T-cell (primary cell): ENCODE measurements around the gene RBM38. TPM values are rescaled to one million over a fixed set of nuclear protein-coding genes. Genes with fewer than 3 reads are reported as not detected.

ENCODE experiments used
- ATAC-seq, 4 experiments: fragments of 200-7000 bp in 3 of 4; fragments of 150-1000 bp in 1 of 4; cut with Tn5 transposase; replicated peaks in 1 of 4; 1 replicate in 3 of 4; 2 replicates in 1 of 4; pipeline ENCODE4 v1.10.0; 2021; ENCODE audit warnings: moderate library complexity in 3 of 4, mild to moderate bottlenecking in 2 of 4, moderate number of reproducible peaks in 1 of 4
- CTCF ChIA-PET, 2 donors: fragments of 300-600 bp; sonication (Branson Sonifier 250); formaldehyde crosslinking; loops; one replicate each; lab custom pipeline; 2022; ENCODE audit warnings: antibody characterized with exemption in 2 of 2; lab: Charles Lee
- POLR2A ChIA-PET, 2 donors: fragments of 300-600 bp; sonication (Branson Sonifier 250); formaldehyde crosslinking; loops; one replicate each; lab custom pipeline; 2022; ENCODE audit warnings: antibody characterized with exemption in 2 of 2; lab: Charles Lee
- DNase-seq, 35 experiments: peaks; one replicate each; pipeline versions ENCODE4 v3.0.0 to v3.0.0-alpha.2; 2013 to 2023
- H3K27ac ChIP-seq: one replicate; pipeline ENCODE4 v1.5.1; 2013; ENCODE audit warnings: low read length
- H3K27me3 ChIP-seq, 2 experiments: replicated peaks in 1 of 2; 1 replicate in 1 of 2; 2 replicates in 1 of 2; pipeline versions ENCODE4 v1.6.1 to v1.7.0; 2013; ENCODE audit warnings: low read length in 1 of 2, mixed read lengths in 1 of 2; ENCODE audit not compliant: control insufficient read depth in 2 of 2, insufficient read depth in 2 of 2; ENCODE audit errors: extremely low read depth in 1 of 2
- H3K36me3 ChIP-seq, 2 donors: 1 replicate in 1 of 2; 2 replicates in 1 of 2; pipeline versions ENCODE4 v1.6.1 to v1.7.0; 2013; ENCODE audit warnings: low read length in 1 of 2; ENCODE audit not compliant: control insufficient read depth in 2 of 2, insufficient read depth in 1 of 2; ENCODE audit errors: extremely low read depth in 1 of 2
- H3K4me1 ChIP-seq, 2 experiments: 1 replicate in 1 of 2; 2 replicates in 1 of 2; pipeline versions ENCODE4 v1.6.1 to v1.7.0; 2013; ENCODE audit warnings: low read length in 2 of 2, mixed read lengths in 1 of 2; ENCODE audit not compliant: insufficient read depth in 2 of 2, control insufficient read depth in 1 of 2; ENCODE audit errors: extremely low read depth in 1 of 2
- H3K4me3 ChIP-seq, 2 donors: 1 replicate in 1 of 2; 2 replicates in 1 of 2; pipeline versions ENCODE4 v1.5.1 to v1.7.0; 2013; ENCODE audit warnings: mild to moderate bottlenecking in 2 of 2, low read length in 1 of 2, moderate library complexity in 1 of 2; ENCODE audit not compliant: control insufficient read depth in 1 of 2; ENCODE audit errors: extremely low read depth in 1 of 2
- H3K9me3 ChIP-seq: 2 replicates; pipeline ENCODE4 v1.7.0; 2013
- H3K27ac Mint-ChIP-seq, 2 donors: one replicate each; pipeline ENCODE4 v1.8.0; 2020 to 2021; ENCODE audit warnings: mild to moderate bottlenecking in 2 of 2, mixed read lengths in 2 of 2
- H3K27me3 Mint-ChIP-seq, 2 donors: one replicate each; pipeline ENCODE4 v1.8.0; 2021 to 2022; ENCODE audit warnings: mixed read lengths in 2 of 2
- H3K36me3 Mint-ChIP-seq: one replicate; pipeline ENCODE4 v1.8.0; 2021; ENCODE audit warnings: mixed read lengths
- H3K4me1 Mint-ChIP-seq, 3 donors: one replicate each; pipeline ENCODE4 v1.8.0; 2020 to 2022; ENCODE audit warnings: mixed read lengths in 3 of 3, mild to moderate bottlenecking in 1 of 3
- H3K4me3 Mint-ChIP-seq, 3 donors: one replicate each; pipeline ENCODE4 v1.8.0; 2020 to 2022; ENCODE audit warnings: mild to moderate bottlenecking in 3 of 3, mixed read lengths in 3 of 3, moderate library complexity in 3 of 3
- H3K9me3 Mint-ChIP-seq, 3 donors: one replicate each; pipeline ENCODE4 v1.8.0; 2020 to 2022; ENCODE audit warnings: mixed read lengths in 3 of 3
- WGBS: methylation state at CpG from one replicate; pipeline ENCODE4 v1.1.5; 2013; ENCODE audit warnings: missing lambda C conversion rate; ENCODE audit not compliant: insufficient coverage; 5-methylcytosine and 5-hydroxymethylcytosine counted together
- total RNA-seq, 35 experiments: library from RNA in 6 of 35; stranded (reverse) in 6 of 35; fragments of 120-200 nt in 1 of 35; gene quantifications; one replicate each; pipeline versions ENCODE4 v1.2.1 to v1.2.4 and lab custom pipeline; 2013 to 2026

The RBM38 gene
- total RNA-seq, 5 donors from 2014 or later (not counting 1 experiment from before 2014, with no cell fraction given), result 111 to 271 (median 124) TPM

- ATAC-seq, result no peak
- Histone ChIP-seq H3K27me3 (no peaks in the 10 kb centered on the region), H3K9me3 (no peaks in the 10 kb centered on the region), H3K36me3 (peaks cover 20 to 94% of the 10 kb centered on the region in 2 donors), H3K4me1 (peaks cover 0 to 11% of the 10 kb centered on the region in 2 experiments), H3K27ac (no peak overlapping the region), H3K4me3 (no peak overlapping the region)
- no peaks in the 10 kb centered on the region for H3K27me3 Mint-ChIP-seq
- peaks cover 75% of the 10 kb centered on the region for H3K36me3 Mint-ChIP-seq
- H3K4me1 Mint-ChIP-seq, result peaks cover 22 to 28% (median 25%) of the 10 kb centered on the region in 3 donors
- H3K9me3 Mint-ChIP-seq, result no peaks in the 10 kb centered on the region
- 90% methylated on average over 9 of the region's 9 CpGs for WGBS
- no peak overlapping the region for H3K4me3 Mint-ChIP-seq
- CTCF ChIA-PET, result interaction anchor here in 1 of 2 donors (1.2 kb wide), 1 partner anchor 12 kb away, joined by 3 read pairs; no protein-coding TSS in a partner anchor
- DNase-seq, result no peak
- POLR2A ChIA-PET, result no interaction called here
- H3K27ac Mint-ChIP-seq, result no peak overlapping the region
These were observed 19.0 kb upstream of the RBM38 start for GRCh38 chr20:57372157-57372556.

DNA sequence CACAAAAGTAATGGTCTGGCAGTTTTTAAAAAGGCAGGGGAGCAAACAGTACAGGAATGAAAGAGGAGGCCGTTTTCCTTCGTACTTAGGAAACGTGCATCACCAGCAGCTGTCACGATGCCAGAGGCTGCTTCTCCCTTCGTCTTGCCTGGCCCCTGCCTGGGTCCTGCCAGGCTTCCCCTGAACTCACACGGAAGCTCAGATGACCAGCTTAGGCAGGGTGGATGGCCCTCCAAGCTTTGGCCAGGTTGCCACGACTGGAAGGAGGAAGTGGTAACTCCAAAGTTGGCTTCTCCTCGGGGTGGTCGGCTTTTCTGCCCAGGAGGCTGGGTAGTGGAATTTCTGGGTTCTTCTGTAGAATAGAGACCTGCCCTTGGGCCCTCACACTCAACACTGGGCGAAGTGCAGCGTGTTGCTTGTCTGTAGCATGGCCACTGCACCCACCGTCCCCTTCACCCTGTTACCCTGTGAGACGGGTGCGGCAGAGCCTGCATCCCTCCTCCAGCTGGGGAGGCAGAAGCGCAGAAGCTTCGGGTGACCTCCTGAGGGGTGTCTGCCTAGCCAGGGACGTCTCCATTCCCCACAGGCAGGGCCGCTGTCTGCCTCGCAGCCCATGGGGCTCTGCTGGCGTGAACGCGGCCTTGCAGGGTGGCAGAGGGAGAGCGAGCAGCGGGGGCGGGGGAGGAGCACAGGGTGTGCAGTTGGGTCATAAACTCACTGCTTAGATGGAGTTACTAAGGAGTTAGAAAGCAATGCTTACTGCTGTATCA is 18.4 kb upstream of the RBM38 start:
- WGBS, result 95% methylated on average over 23 of the region's 25 CpGs
- Mint-ChIP-seq H3K9me3 (no peaks in the 10 kb centered on the region), H3K4me1 (peaks cover 22 to 28% (median 25%) of the 10 kb centered on the region in 3 donors), H3K27me3 (no peaks in the 10 kb centered on the region), H3K4me3 (no peak overlapping the region), H3K36me3 (peaks cover 78% of the 10 kb centered on the region), H3K27ac (no peak overlapping the region)
- CTCF ChIA-PET, result interaction anchor here in 1 of 2 donors (1.2 kb wide), 1 partner anchor 13 kb away, joined by 3 read pairs; no protein-coding TSS in a partner anchor
- no peak for ATAC-seq
- H3K36me3 ChIP-seq, result peaks cover 25 to 94% of the 10 kb centered on the region in 2 donors
- DNase-seq, result no peak
- H3K27me3 ChIP-seq, result no peaks in the 10 kb centered on the region
- no peak overlapping the region for H3K4me3 ChIP-seq
- no peak overlapping the region for H3K27ac ChIP-seq
- peaks cover 0 to 11% of the 10 kb centered on the region in 2 experiments for H3K4me1 ChIP-seq
- no peaks in the 10 kb centered on the region for H3K9me3 ChIP-seq
- POLR2A ChIA-PET, result interaction anchor here in 1 of 2 donors (0.6 kb wide), 1 partner anchor 810 kb away, joined by 3 read pairs; no protein-coding TSS in a partner anchor

GRCh38 chr20:57374343-57374930 is 16.8 kb upstream of the RBM38 start:
- ATAC-seq, result peak in 2 of 4 experiments; percentile 46 to 50
- Histone ChIP-seq H3K4me3 (no peak overlapping the region), H3K27ac (no peak overlapping the region), H3K27me3 (no peaks in the 10 kb centered on the region), H3K9me3 (no peaks in the 10 kb centered on the region), H3K36me3 (peaks cover 26 to 92% of the 10 kb centered on the region in 2 donors), H3K4me1 (peaks cover 0 to 11% of the 10 kb centered on the region in 2 experiments)
- Mint-ChIP-seq H3K27me3 (no peaks in the 10 kb centered on the region), H3K27ac (peak overlapping the region; percentile 34 to 73), H3K4me3 (peak overlapping the region in 1 of 3 donors; percentile 33), H3K9me3 (no peaks in the 10 kb centered on the region), H3K4me1 (peaks cover 22 to 28% (median 25%) of the 10 kb centered on the region in 3 donors), H3K36me3 (peaks cover 75% of the 10 kb centered on the region)
- ChIA-PET CTCF (no interaction called here), POLR2A (interaction anchor here in 1 of 2 donors (0.7 kb wide), 1 partner anchor 25 kb away, joined by 3 read pairs; no protein-coding TSS in a partner anchor)
- WGBS, result 47% methylated on average over 12 of the region's 12 CpGs
- no peak for DNase-seq

DNA sequence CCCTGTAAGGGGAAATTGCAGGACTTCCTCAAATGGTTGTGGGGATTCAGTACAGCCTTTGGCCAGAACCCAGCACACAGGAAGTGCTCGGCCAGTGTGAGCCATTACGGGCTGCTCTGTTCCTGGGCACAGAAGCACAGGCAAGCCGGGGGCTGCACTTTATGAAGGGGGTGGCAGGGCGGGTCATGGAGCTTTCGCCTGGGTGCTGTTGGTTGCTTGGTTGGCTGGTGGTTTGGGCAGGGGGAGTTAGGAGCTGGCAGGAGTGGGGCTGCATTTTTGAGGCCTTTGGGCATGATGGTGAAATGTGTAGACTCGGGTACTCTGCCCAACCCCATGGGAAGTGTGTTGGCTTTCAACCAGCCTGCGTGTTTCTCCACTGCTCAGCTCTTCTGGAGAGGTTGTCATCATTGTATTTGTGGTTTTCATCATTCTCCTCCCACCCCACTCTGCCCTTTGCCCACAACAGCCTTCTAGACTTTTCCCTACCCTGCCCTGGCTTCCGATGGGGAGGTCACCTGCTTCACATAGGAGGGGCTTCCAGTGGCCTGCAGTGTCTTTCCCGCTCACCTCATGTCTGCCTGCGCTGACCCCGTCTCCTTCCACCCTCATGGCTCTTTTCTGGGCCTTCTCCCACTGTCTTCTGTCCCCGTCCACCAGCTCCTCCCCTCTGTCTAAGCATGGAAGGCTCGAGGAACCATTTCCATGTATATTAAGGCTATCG is 16.1 kb upstream of the RBM38 start:
- Histone ChIP-seq H3K9me3 (no peaks in the 10 kb centered on the region), H3K4me1 (peaks cover 0 to 11% of the 10 kb centered on the region in 2 experiments), H3K36me3 (peaks cover 19 to 89% of the 10 kb centered on the region in 2 donors), H3K27me3 (no peaks in the 10 kb centered on the region), H3K27ac (no peak overlapping the region), H3K4me3 (no peak overlapping the region)
- Mint-ChIP-seq H3K27me3 (no peaks in the 10 kb centered on the region), H3K36me3 (peaks cover 72% of the 10 kb centered on the region), H3K4me1 (peaks cover 22 to 28% (median 25%) of the 10 kb centered on the region in 3 donors), H3K27ac (peak overlapping the region in 1 of 2 donors; percentile 61), H3K9me3 (no peaks in the 10 kb centered on the region), H3K4me3 (no peak overlapping the region)
- WGBS, result 99% methylated on average over 9 of the region's 14 CpGs
- CTCF ChIA-PET, result interaction anchor here in 1 of 2 donors (0.6 kb wide), 1 partner anchor 871 kb away, joined by 3 read pairs; no protein-coding TSS in a partner anchor
- DNase-seq (no peak), ATAC-seq (no peak)
- POLR2A ChIA-PET, result interaction anchor here in 1 of 2 donors (0.7 kb wide), 1 partner anchor 25 kb away, joined by 3 read pairs; no protein-coding TSS in a partner anchor

DNA sequence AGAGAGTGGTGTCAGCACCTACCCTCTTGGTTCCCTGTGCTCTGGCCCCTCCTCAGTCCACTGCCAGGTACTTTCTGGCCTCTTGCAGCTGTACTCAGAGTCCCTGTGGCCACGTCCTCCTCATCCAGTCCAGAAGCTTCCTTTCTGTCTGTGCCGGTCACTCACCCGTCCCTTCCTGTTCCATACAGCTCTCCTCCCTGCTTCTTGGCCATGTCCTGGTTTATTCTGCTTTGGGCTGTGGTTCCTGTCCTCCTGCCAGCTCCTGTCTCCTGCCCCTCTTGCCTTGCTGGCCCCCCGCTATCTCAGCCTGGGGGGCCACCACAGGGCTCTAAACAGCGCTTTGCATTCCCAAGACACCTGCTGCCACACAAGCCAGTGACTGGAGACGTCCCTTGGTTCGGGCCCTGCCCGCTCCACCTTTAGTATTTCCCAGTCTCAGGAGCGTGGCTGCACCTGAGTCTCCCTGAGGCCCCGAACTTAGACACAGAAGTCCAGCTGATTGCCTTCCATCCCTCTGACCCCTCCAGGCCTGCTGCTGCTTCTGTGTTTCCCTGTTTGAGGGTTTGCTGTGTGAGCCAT is 15.5 kb upstream of the RBM38 start:
- Mint-ChIP-seq H3K4me1 (peaks cover 22 to 28% (median 25%) of the 10 kb centered on the region in 3 donors), H3K27ac (peak overlapping the region in 1 of 2 donors; percentile 61), H3K27me3 (no peaks in the 10 kb centered on the region), H3K36me3 (peaks cover 66% of the 10 kb centered on the region), H3K4me3 (no peak overlapping the region), H3K9me3 (no peaks in the 10 kb centered on the region)
- H3K27ac ChIP-seq, result no peak overlapping the region
- peaks cover 19 to 89% of the 10 kb centered on the region in 2 donors for H3K36me3 ChIP-seq
- ChIA-PET POLR2A (no interaction called here), CTCF (interaction anchor here in 1 of 2 donors (0.5 to 0.6 kb wide), 2 partner anchors 626 to 870 kb away, joined by 3 read pairs; no protein-coding TSS in a partner anchor)
- H3K27me3 ChIP-seq, result no peaks in the 10 kb centered on the region
- peaks cover 0 to 11% of the 10 kb centered on the region in 2 experiments for H3K4me1 ChIP-seq
- no peak for ATAC-seq
- H3K9me3 ChIP-seq, result no peaks in the 10 kb centered on the region
- DNase-seq, result no peak
- no peak overlapping the region for H3K4me3 ChIP-seq
- WGBS, result 96% methylated on average over 5 of the region's 10 CpGs
